Fibroblast of villous mesenchyme (primary cell): Measurements from ENCODE around the gene MYO3B. TPM values are rescaled to one million over a fixed set of nuclear protein-coding genes. Genes with fewer than 3 reads are reported as not detected.

Source experiments
- DNase-seq: peaks from one replicate; pipeline ENCODE4 v3.0.0-alpha.2; 2010; ENCODE audit warnings: low read depth
- H3K4me3 ChIP-seq: 2 replicates; pipeline ENCODE4 v1.5.1; 2011; ENCODE audit warnings: low read depth, mild to moderate bottlenecking, low read length
- total RNA-seq: library from RNA; depleted of rRNA; stranded (reverse); fragments of >200 nt; gene quantifications from 2 replicates; pipeline ENCODE4 v1.2.3, GENCODE V29; 2012
- TF ChIP-seq, protein P1 (sequence below): IDR thresholded peaks from 2 replicates; pipeline ENCODE4 v1.5.1; 2012; ENCODE audit warnings: low read depth, mild to moderate bottlenecking, low read length; ENCODE audit not compliant: insufficient read depth

Gene MYO3B
- total RNA-seq, 1 donor, result under 0.01 TPM

DNA sequence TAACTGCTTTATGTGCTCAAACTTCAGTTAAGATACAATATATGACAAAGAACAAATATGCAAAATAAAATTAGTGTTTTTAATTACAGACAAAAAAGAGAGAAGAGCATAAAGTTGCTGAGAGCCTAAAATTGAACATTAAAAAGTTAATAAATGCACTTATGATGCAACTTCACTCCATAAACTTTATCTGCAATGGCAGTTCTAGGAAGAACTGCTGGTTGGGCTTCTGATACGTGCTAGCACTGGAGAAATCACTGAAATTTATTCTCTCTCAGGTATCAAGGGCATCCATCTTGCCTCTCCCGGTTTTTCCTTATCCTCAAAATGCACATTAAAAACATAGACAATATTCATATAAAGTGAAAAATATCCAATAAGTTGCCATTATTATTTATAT is 35.7 kb downstream of the MYO3B start:
- TF ChIP-seq, protein P1, sequence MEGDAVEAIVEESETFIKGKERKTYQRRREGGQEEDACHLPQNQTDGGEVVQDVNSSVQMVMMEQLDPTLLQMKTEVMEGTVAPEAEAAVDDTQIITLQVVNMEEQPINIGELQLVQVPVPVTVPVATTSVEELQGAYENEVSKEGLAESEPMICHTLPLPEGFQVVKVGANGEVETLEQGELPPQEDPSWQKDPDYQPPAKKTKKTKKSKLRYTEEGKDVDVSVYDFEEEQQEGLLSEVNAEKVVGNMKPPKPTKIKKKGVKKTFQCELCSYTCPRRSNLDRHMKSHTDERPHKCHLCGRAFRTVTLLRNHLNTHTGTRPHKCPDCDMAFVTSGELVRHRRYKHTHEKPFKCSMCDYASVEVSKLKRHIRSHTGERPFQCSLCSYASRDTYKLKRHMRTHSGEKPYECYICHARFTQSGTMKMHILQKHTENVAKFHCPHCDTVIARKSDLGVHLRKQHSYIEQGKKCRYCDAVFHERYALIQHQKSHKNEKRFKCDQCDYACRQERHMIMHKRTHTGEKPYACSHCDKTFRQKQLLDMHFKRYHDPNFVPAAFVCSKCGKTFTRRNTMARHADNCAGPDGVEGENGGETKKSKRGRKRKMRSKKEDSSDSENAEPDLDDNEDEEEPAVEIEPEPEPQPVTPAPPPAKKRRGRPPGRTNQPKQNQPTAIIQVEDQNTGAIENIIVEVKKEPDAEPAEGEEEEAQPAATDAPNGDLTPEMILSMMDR, result no peak
- no peak for DNase-seq
- no peak overlapping the region for H3K4me3 ChIP-seq

DNA sequence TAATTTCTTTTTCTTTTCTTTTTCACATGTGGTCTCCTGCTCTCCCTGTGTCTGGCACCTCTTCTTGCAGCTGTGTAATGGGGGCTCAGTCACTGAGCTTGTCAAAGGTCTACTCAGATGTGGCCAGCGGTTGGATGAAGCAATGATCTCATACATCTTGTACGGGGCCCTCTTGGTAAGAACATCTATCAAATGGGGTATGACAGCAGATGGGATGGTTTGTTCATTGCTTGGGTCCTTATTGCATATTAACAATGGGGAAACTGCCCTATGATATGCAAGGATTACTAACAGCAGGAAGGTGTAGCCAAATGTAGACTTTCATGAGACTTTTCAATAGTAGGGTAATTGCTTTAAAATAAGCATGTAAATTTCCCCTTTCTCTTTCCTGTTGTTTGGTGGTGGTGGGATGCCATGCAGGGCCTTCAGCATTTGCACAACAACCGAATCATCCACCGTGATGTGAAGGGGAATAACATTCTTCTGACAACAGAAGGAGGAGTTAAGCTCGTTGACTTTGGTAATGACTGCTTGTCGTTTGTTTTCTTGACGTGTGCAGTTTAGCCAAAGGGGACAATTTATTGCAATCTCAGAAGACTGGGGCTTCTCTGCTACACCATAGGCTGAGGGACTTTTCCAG is 36.5 kb downstream of the MYO3B start:
- TF ChIP-seq, protein P1, result no peak
- no peak for DNase-seq
- H3K4me3 ChIP-seq, result no peak overlapping the region

DNA sequence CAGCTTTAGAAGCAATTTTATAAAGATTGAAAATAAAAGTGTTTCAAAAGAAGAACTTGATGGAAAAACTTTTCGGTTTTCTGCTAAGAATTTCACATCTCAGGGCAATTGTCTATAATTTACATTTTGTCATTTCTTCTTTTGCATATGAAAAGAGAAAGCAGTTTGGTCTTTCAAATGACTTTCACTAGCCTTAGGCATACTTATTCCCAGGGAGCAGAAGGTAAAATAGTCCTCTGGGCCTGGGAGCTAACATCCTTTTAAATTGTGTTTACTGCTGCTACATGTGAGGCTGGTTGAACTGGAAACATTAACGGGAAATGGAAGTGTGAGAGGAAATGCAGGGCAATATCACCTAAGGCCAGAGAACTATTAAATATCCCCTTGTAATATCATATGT is 37.1 kb downstream of the MYO3B start:
- TF ChIP-seq, protein P1, result no peak
- no peak for DNase-seq
- no peak overlapping the region for H3K4me3 ChIP-seq

DNA sequence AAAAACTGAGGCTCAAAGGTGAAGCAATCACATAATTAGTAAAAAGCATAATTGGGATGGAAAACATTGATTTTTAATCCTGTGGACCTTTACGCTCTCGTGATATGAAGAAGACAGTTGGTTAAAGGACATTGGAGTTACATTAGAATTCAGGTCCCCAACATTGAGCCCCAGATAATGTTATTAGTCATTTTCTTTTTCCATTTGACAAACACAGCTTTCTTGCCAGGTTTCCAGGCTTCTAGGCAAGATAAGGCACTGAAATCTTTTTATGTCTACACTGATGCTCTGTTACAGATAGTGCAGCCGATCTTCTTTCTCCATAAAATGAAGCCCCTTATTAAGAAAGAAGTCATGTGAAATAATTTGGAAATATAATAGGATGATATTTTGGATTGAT is 38.5 kb downstream of the MYO3B start:
- DNase-seq, result no peak
- no peak overlapping the region for H3K4me3 ChIP-seq
- TF ChIP-seq, protein P1, result no peak

DNA sequence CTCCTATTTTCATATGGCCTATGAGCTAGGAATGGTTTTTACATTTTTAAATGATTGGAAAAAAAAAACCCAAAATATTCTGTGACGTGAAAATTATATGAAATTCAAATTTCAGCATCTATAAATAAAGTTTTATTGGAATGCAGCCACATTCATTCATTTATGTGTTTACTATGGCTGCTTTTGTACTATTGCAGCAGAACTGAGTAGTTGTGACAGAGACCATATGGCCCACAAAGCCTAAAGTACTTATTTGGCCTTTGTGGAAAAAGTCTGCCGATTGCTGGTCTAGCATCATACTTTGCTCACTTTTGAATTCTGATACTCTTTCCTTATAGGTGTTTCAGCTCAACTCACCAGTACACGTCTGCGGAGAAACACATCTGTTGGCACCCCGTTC is 39.0 kb downstream of the MYO3B start:
- TF ChIP-seq, protein P1, result no peak
- DNase-seq, result no peak
- no peak overlapping the region for H3K4me3 ChIP-seq

DNA sequence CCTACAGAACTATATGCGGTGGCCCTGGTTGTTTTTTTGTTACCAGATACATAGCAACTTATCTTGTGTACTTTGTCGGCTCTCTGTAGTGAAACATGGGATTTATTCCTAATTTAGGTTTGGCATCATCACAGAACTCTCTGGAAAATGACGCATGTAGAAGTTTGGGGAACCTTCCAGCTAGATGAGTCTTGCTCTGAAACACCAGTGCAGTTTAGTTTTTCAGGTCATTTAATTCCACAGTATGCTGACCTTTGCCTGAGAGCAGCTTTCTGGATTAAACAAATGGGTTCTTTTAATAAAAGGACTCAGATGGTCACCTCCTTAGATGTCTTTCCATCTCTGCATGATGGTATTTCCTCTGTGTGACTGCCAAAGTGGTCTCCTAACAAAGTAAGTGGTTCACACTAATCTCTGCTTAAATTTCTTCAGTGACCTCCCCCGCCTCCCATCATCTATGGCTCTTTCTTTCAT is 39.9 kb downstream of the MYO3B start:
- DNase-seq, result no peak
- TF ChIP-seq, protein P1, result no peak
- no peak overlapping the region for H3K4me3 ChIP-seq

DNA sequence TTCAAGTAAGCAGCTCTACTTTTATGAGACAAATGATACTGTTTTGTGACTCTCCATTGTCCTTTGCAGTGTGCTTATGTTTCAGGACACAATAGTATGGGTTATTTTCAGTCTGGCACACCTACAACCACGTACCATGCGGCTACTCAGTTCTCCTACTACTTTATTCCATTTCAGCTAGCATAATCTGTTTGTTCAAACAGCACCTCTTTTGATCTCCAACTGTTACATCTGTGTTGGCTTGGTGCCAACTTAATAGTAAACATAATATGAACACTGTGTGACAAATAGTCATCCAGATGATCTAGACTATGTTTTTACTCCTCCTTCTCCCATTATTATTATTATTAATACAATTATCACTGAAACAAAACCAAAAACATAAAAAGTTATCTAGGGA is 40.5 kb downstream of the MYO3B start:
- TF ChIP-seq, protein P1, result no peak
- no peak for DNase-seq
- no peak overlapping the region for H3K4me3 ChIP-seq
